ENCODE measurements around the gene HOXA6. TPM values are rescaled to one million over a fixed set of nuclear protein-coding genes. Genes with fewer than 3 reads are reported as not detected.

The HOXA6 gene
- total and polyA plus RNA-seq, 9 of the 15 experiments (the other 6 are each of a cell fraction or from before 2014, with no cell fraction given): not detected

GRCh38 chr7:27112361-27112760, 35.2 kb downstream of the HOXA6 start:
- Histone ChIP-seq H3K9me1 (ENCODE audit: control insufficient read depth, insufficient read depth, low read length) (no peaks in the 10 kb centered on the region), H4K20me1 (replicated peaks; ENCODE audit: control insufficient read depth, insufficient read depth, low read length) (0 out of 2 replicates have a peak, but pooled peaks cover 6% of the 10 kb centered on the region), H3K27me3 (ENCODE audit: control insufficient read depth in 2 of 2, insufficient read depth in 2 of 2, low read length in 2 of 2) (peaks cover 52 to 67% of the 10 kb centered on the region in 2 experiments; a peak in 4 of 5 replicates), H3K79me2 (ENCODE audit: control insufficient read depth, insufficient read depth, low read length) (no peaks in the 10 kb centered on the region), H3K4me3 (no peak overlapping the region), H3K36me3 (ENCODE audit: control insufficient read depth, insufficient read depth, low read length) (no peaks in the 10 kb centered on the region), H3K4me1 (replicated peaks in 1 of 2; ENCODE audit: control insufficient read depth in 2 of 2, insufficient read depth in 2 of 2, low read length in 2 of 2) (peaks cover 0 to 28% of the 10 kb centered on the region in 2 experiments; a peak in 2 of 5 replicates), H3K9me3 (replicated peaks; ENCODE audit: control insufficient read depth, insufficient read depth, low read depth, low read length) (no peaks in the 10 kb centered on the region), H2AFZ (ENCODE audit: low read depth, low read length) (no peak overlapping the region), H3K27ac (ENCODE audit: extremely low read depth, low read depth, low read length) (no peak overlapping the region), H3K4me2 (ENCODE audit: insufficient read depth, low read length) (no peak overlapping the region), H3K9ac (ENCODE audit: insufficient read depth in 1 of 2, low read depth in 2 of 2, low read length in 2 of 2) (no peak overlapping the region)
- ChIA-PET CTCF (ENCODE audit: low intra/inter-chr PET ratio) (no interaction called here), POLR2A (no interaction called here)
- 0% methylated on average over 4 of the region's 4 CpGs for WGBS (ENCODE audit: insufficient coverage, low coverage, missing lambda C conversion rate)
- no peak for DNase-seq (ENCODE audit: extremely low read depth in 1 of 4, low spot score in 3 of 4)
- no peak for FAIRE-seq
- in situ Hi-C loops (cut with MboI) (no loop called here), intact Hi-C loops (cut with micrococcal nuclease) (no loop called here)
- no TSS peak for BruUV-seq (replicated peaks)
- ATAC-seq: no peak
- no peak for TF ChIP-seq HDGF (IDR thresholded peaks at IDR 0.05)
- TF ChIP-seq REST (IDR thresholded peaks at IDR 0.05; ENCODE audit: borderline replicate concordance): no peak
- no peak for TF ChIP-seq REST (CRISPR knock-in tag; IDR thresholded peaks at IDR 0.05; ENCODE audit: low read depth)
- no peak for TF ChIP-seq RCOR1 (IDR thresholded peaks at IDR 0.05; ENCODE audit: borderline replicate concordance in 1 of 2, low read depth in 2 of 2, low read length in 2 of 2)
- TF ChIP-seq TARDBP (IDR thresholded peaks at IDR 0.05): no peak
- no peak for TF ChIP-seq RNF219 (CRISPR knock-in tag; IDR thresholded peaks at IDR 0.05)
- TF ChIP-seq CLOCK (CRISPR knock-in tag; IDR thresholded peaks at IDR 0.05; ENCODE audit: borderline replicate concordance): no peak
- no peak for TF ChIP-seq RFX1 (IDR thresholded peaks at IDR 0.05)
- no peak for TF ChIP-seq U2AF1 (optimal IDR thresholded peaks at IDR 0.05; ENCODE audit: low read depth, low read length)
